ENCODE results near the gene KSR1.

KSR1 gene

GRCh38 chr17:27514595-27515413 is 58.6 kb downstream of the KSR1 start:
- no peak for DNase-seq (ENCODE audit: low read depth)

- no peak for DNase-seq (ENCODE audit: low read depth)
Observed at GRCh38 chr17:27518048-27518447, 61.8 kb downstream of the KSR1 start.

- DNase-seq (ENCODE audit: low read depth), result no peak
Observed at GRCh38 chr17:27518545-27519521, 62.6 kb downstream of the KSR1 start.

- no peak for DNase-seq (ENCODE audit: low read depth)
Observed at GRCh38 chr17:27519550-27519949, 63.3 kb downstream of the KSR1 start.

GRCh38 chr17:27520491-27521185 is 64.4 kb downstream of the KSR1 start:
- no peak for DNase-seq (ENCODE audit: low read depth)

GRCh38 chr17:27521281-27522027 is 65.2 kb downstream of the KSR1 start:
- no peak for DNase-seq (ENCODE audit: low read depth)

- no peak for DNase-seq (ENCODE audit: low read depth)
Observed at GRCh38 chr17:27522028-27522635, 65.9 kb downstream of the KSR1 start.

- DNase-seq (ENCODE audit: low read depth), result no peak
Observed at GRCh38 chr17:27523712-27524111, 67.5 kb downstream of the KSR1 start.

GRCh38 chr17:27524594-27524993 is 68.3 kb downstream of the KSR1 start:
- no peak for DNase-seq (ENCODE audit: low read depth)

- no peak for DNase-seq (ENCODE audit: low read depth)
Observed at GRCh38 chr17:27525316-27525715, 69.1 kb downstream of the KSR1 start.

GRCh38 chr17:27525836-27526603 is 69.8 kb downstream of the KSR1 start:
- no peak for DNase-seq (ENCODE audit: low read depth)

GRCh38 chr17:27526604-27527002 is 70.4 kb downstream of the KSR1 start:
- DNase-seq (ENCODE audit: low read depth), result no peak

GRCh38 chr17:27529230-27529796 is 73.1 kb downstream of the KSR1 start:
- DNase-seq (ENCODE audit: low read depth), result no peak

- DNase-seq (ENCODE audit: low read depth), result no peak
Observed at GRCh38 chr17:27530764-27531391, 74.6 kb downstream of the KSR1 start.

GRCh38 chr17:27531469-27531961 is 75.3 kb downstream of the KSR1 start:
- no peak for DNase-seq (ENCODE audit: low read depth)

- DNase-seq (ENCODE audit: low read depth), result no peak
Observed at GRCh38 chr17:27532269-27533263, 76.3 kb downstream of the KSR1 start.

- DNase-seq (ENCODE audit: low read depth), result no peak
Observed at GRCh38 chr17:27533874-27534815, 77.9 kb downstream of the KSR1 start.
